DMS79 (cell line): ENCODE data around the gene CLEC12A.

Experiments used
- DNase-seq: peaks from one replicate; lab custom pipeline; 2025; lab: John Stamatoyannopoulos, UW

Gene CLEC12A

DNA sequence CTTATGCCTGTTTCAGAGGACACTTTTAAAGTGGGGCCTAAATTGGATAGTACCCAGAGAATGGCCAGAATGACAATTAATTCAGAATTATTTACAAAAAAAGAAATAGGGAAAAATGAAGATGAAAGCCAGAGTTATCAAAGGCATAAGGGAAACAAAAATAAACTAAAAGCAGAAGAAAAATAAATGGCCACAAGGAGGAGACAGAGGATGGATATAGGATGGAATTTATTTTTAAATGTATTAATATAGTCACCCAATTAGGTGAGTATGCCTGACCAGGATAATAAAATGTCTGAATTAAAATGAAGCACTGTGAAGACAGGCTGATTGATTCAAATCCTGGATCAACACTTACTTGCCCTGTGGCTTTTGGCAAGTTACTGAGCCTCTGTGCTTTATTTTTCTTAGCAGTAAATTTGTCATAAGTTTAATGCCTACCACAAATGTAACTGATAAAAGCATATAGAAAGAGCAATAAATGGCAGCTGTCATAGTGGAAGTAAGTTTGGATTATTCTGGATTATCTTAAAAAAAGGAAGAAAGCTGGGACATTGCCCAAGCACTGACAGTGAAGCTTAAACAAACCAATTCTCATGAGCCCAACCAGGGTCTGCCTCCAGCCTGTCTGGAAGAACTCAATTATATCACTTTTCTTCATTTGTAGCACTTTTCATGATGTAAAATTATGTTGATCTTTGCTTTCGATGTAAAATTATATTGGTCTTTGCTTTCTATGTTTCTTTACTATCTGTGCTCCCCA is 62.8 kb downstream of the CLEC12A start:
- DNase-seq = no peak
